PFSK-1 (cell line): ENCODE data around the gene TNNT1.

Source experiments
- FOXP2 ChIP-seq: optimal IDR thresholded peaks from 2 replicates; pipeline ENCODE3; 2011; ENCODE audit warnings: borderline replicate concordance, control low read depth, inconsistent platforms; ENCODE audit not compliant: insufficient read depth; ENCODE audit errors: extremely low read length, extremely low read depth
- POLR2AphosphoS5 ChIP-seq: IDR thresholded peaks from 2 replicates; pipeline ENCODE4 v1.6.1; 2012; ENCODE audit warnings: low read depth, mild to moderate bottlenecking, control low read depth, low read length, moderate library complexity
- REST ChIP-seq, 2 experiments: IDR thresholded peaks; 2 replicates each; pipeline versions ENCODE4 v1.6.1 to v1.8.0; 2011 to 2012; ENCODE audit warnings: low read depth in 2 of 2, low read length in 2 of 2, control low read depth in 1 of 2, inconsistent platforms in 1 of 2, mild to moderate bottlenecking in 1 of 2, moderate library complexity in 1 of 2; ENCODE audit not compliant: insufficient read depth in 1 of 2
- SIN3A ChIP-seq: IDR thresholded peaks from 2 replicates; pipeline ENCODE4 v1.6.1; 2012; ENCODE audit warnings: mild to moderate bottlenecking, low read length, moderate library complexity, borderline replicate concordance; ENCODE audit not compliant: insufficient read depth
- TAF1 ChIP-seq: IDR thresholded peaks from 2 replicates; pipeline ENCODE4 v1.6.1; 2012; ENCODE audit warnings: low read length, control low read depth, borderline replicate concordance; ENCODE audit not compliant: insufficient read depth

GRCh38 chr19:55101261-55101660 is 47.7 kb downstream of the TNNT1 start:
- no peak for TF ChIP-seq POLR2AphosphoS5
- TF ChIP-seq FOXP2 = no peak
- no peak for TF ChIP-seq REST (IDR thresholded peaks at IDR 0.05; ENCODE audit: insufficient read depth in 1 of 2, low read depth in 2 of 2, low read length in 2 of 2)
- TF ChIP-seq TAF1 = no peak
- no peak for TF ChIP-seq SIN3A
